SHP77 treated with DMSO at 0.1 percent for 48 hours (cell line): ENCODE data around the gene SYNE1.
A peak's percentile ranks its signal among the peaks of the same experiment; 100 is the strongest.

Experiments used
- DNase-seq: peaks from one replicate; lab custom pipeline; 2025; lab: John Stamatoyannopoulos, UW

Gene SYNE1

GRCh38 chr6:152314483-152314832 lies 322.7 kb downstream of the SYNE1 start:
- no peak for DNase-seq

- no peak for DNase-seq
Measured at GRCh38 chr6:152313542-152314482, 323.4 kb downstream of the SYNE1 start.

GRCh38 chr6:152312434-152312833 lies 324.7 kb downstream of the SYNE1 start:
- no peak for DNase-seq

- DNase-seq = no peak
Measured at GRCh38 chr6:152310371-152310954, 326.7 kb downstream of the SYNE1 start.

GRCh38 chr6:152309648-152310047 lies 327.5 kb downstream of the SYNE1 start:
- peak; percentile 26 for DNase-seq

GRCh38 chr6:152309006-152309405 lies 328.2 kb downstream of the SYNE1 start:
- no peak for DNase-seq

- no peak for DNase-seq
Measured at GRCh38 chr6:152308306-152308705, 328.9 kb downstream of the SYNE1 start.

GRCh38 chr6:152305672-152306071 lies 331.5 kb downstream of the SYNE1 start:
- DNase-seq = no peak

- DNase-seq = peak; percentile 87
Measured at GRCh38 chr6:152301765-152302568, 335.2 kb downstream of the SYNE1 start.

- no peak for DNase-seq
Measured at GRCh38 chr6:152301021-152301764, 336.0 kb downstream of the SYNE1 start.

GRCh38 chr6:152300517-152300916 lies 336.6 kb downstream of the SYNE1 start:
- no peak for DNase-seq

GRCh38 chr6:152298848-152299735 lies 338.1 kb downstream of the SYNE1 start:
- no peak for DNase-seq

GRCh38 chr6:152298055-152298647 lies 339.0 kb downstream of the SYNE1 start:
- DNase-seq = no peak

- DNase-seq = no peak
Measured at GRCh38 chr6:152296648-152297376, 340.4 kb downstream of the SYNE1 start.

GRCh38 chr6:152295920-152296319 lies 341.2 kb downstream of the SYNE1 start:
- no peak for DNase-seq

- DNase-seq = no peak
Measured at GRCh38 chr6:152295346-152295745, 341.8 kb downstream of the SYNE1 start.

- peak; percentile 18 for DNase-seq
Measured at GRCh38 chr6:152293404-152293803, 343.8 kb downstream of the SYNE1 start.

- no peak for DNase-seq
Measured at GRCh38 chr6:152292555-152292954, 344.6 kb downstream of the SYNE1 start.

GRCh38 chr6:152290693-152291092 lies 346.5 kb downstream of the SYNE1 start:
- no peak for DNase-seq

GRCh38 chr6:152277826-152278329 lies 359.3 kb downstream of the SYNE1 start:
- no peak for DNase-seq
